Gastrocnemius medialis (tissue), 4 donors: ENCODE results near the gene TANC2.

ENCODE experiments used
- CTCF ChIP-seq, 5 experiments: fragments of 450-650 bp in 3 of 5; fragments of 200-600 bp in 2 of 5; sonication (generic) in 2 of 5; IDR thresholded peaks in 4 of 5; conservative IDR thresholded peaks in 1 of 5; 1 replicate in 4 of 5; 2 replicates in 1 of 5; pipeline ENCODE4 v1.5.1; 2016 to 2019; ENCODE audit warnings: antibody characterized with exemption in 5 of 5, mild to moderate bottlenecking in 3 of 5, moderate library complexity in 3 of 5
- POLR2A ChIP-seq, 2 donors: fragments of 450-650 bp; IDR thresholded peaks; one replicate each; pipeline ENCODE4 v1.6.1; 2017; ENCODE audit warnings: antibody characterized with exemption in 2 of 2, mild to moderate bottlenecking in 2 of 2, moderate library complexity in 2 of 2

DNA sequence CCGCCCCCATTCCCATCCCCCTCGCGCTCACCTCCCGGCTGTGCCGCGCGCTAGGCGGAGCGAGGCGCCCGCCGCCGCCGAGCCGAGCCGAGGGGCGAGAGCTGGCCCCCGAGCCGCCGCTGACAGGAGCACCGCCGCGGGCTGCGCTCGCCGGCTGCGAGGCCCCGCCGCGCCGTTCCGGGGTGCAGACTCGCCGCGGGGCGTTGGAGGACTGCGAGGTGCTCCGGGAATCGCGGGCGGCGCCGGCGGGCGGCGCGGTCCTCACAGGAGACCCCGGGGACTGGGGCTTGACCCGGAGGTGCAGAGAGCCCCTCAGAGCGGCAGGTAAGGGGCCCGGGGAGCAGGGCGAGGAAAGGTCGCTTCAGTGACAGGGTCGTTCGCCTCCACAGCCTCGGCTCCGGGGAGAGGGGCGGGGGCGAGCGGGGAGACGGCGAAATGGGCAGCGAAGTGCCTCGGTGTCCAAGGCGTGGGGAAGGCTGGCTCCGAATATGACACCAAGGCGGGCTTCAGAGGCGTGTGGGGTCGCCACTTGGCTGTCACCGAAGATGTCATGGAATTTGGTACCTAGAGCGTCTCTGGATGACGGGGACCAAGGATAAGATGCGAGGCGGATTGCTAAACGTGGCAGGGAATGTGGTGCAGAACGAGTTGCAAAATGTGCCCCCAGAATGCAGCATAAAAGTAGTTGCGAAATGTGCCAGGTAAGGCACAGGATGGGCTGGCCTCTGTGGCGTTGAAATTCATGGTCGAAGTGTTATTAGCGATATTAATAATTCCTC is 580 bp downstream of the TANC2 start:
- no peak for TF ChIP-seq CTCF (IDR thresholded peaks at IDR 0.05 in 4 of 5, conservative IDR thresholded peaks at IDR 0.05 in 1 of 5)
- no peak for TF ChIP-seq POLR2A (IDR thresholded peaks at IDR 0.05)
